Left lung (tissue), 10 donors: ENCODE data around the gene SORCS3. TPM values are rescaled to one million over a fixed set of nuclear protein-coding genes. Genes with fewer than 3 reads are reported as not detected.

Source experiments
- ATAC-seq: fragments of 200-7000 bp; cut with Tn5 transposase; one replicate; pipeline ENCODE4 v1.9.1; 2020; ENCODE audit warnings: moderate library complexity
- DNase-seq, 4 donors: peaks; one replicate each; pipeline ENCODE4 v3.0.0-alpha.2; 2013 to 2020
- H3K27ac ChIP-seq, 2 donors: fragments of 200-600 bp; sonication (generic) in 1 of 2; one replicate each; pipeline versions ENCODE4 v1.5.0 to v1.8.0; 2020 to 2021
- H3K27me3 ChIP-seq, 2 donors: fragments of 200-600 bp; sonication (generic) in 1 of 2; one replicate each; pipeline versions ENCODE4 v1.5.0 to v1.8.0; 2020 to 2021
- H3K36me3 ChIP-seq, 2 donors: fragments of 200-600 bp; sonication (generic) in 1 of 2; one replicate each; pipeline versions ENCODE4 v1.5.0 to v1.8.0; 2020 to 2021
- H3K4me1 ChIP-seq, 2 donors: fragments of 200-600 bp; one replicate each; pipeline ENCODE4 v1.8.0; 2021
- H3K4me3 ChIP-seq, 2 donors: fragments of 200-600 bp; sonication (generic) in 1 of 2; one replicate each; pipeline versions ENCODE4 v1.5.0 to v1.8.0; 2020 to 2021; ENCODE audit warnings: mild to moderate bottlenecking in 1 of 2
- H3K9me3 ChIP-seq, 2 donors: fragments of 200-600 bp; sonication (generic) in 1 of 2; one replicate each; pipeline versions ENCODE4 v1.5.0 to v1.8.0; 2020 to 2021
- intact Hi-C, 2 donors: fragments of 100-400 bp; cut with DNase I; formaldehyde crosslinking; loops; one replicate each; pipeline versions ENCODE4 v1.11.2 to v1.14.2; 2022
- polyA plus RNA-seq, 6 donors: library from polyadenylated mRNA; unstranded; fragments of 120-200 nt; gene quantifications; one replicate each; pipeline ENCODE4 v1.2.1, GENCODE V29; 2013; ENCODE audit not compliant: insufficient read length in 6 of 6
- total RNA-seq, 2 donors: library from RNA; stranded (reverse); fragmentation: NEBNext Ultra II Directional; extraction: Animal tissue kit (Norgen Biotek cat#: 25700); gene quantifications; one replicate each; pipeline ENCODE4 v1.2.1, GENCODE V29; 2021
- TF ChIP-seq, protein P1 (sequence below), 2 donors: fragments of 200-600 bp; sonication (generic) in 1 of 2; IDR thresholded peaks; one replicate each; pipeline versions ENCODE4 v1.5.0 to v1.8.0; 2021; ENCODE audit warnings: antibody characterized with exemption in 2 of 2
- donor health status: DM: no; HTN: yes; CAD: no.
- donor health status: DM: no; HTN: no; CAD: no.

SORCS3 gene
- total and polyA plus RNA-seq, 8 donors, result 0.05 to 0.24 (median 0.06) TPM; not detected in 2

DNA sequence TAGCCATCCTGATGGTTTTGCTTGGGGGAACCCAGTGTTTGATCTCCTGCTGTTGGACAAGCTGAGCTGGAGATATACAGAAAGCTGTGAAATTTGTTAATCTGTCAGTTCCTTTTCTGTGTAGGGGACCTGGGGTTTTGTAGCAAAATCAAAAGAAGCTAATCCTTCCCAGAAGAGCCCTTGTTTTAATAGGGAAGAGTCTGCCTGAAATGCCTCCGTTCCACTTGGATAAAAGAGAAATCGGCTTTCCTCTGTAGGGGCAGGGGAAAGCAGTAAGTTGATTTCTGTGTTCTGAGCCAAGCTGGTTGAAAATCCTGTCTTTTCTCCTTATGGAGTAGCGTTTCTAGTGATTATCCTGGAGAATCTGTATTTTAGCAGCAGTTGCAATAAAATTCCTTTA, 472.6 kb downstream of the SORCS3 start:
- no peak for ATAC-seq

DNA sequence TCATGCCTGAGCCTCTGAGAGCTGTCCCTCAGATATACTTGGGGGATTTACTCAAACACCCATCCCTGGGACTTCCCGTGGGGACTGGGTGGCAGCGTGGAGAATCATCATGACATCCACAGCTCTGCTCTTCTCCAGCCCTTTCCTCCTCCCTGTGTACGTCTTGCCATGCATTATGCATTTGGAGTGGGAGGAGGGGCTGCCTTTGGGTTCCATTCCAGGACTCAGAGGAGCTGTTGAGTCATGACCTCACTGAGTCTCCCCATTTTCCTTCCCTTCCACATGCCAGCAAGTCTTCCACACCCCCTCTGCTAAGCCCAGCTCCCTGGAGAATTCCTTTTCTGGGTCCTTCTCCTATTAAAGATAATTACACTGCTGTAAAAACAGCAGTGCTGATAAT, 480.7 kb downstream of the SORCS3 start:
- DNase-seq (no peak), ATAC-seq (no peak)
- Histone ChIP-seq H3K27ac (no peak overlapping the region), H3K36me3 (no peaks in the 10 kb centered on the region), H3K27me3 (no peaks in the 10 kb centered on the region), H3K9me3 (peaks cover 0 to under 1% of the 10 kb centered on the region in 2 donors), H3K4me1 (no peaks in the 10 kb centered on the region), H3K4me3 (no peak overlapping the region)
- intact Hi-C loops, result no loop called here
- TF ChIP-seq, protein P1, sequence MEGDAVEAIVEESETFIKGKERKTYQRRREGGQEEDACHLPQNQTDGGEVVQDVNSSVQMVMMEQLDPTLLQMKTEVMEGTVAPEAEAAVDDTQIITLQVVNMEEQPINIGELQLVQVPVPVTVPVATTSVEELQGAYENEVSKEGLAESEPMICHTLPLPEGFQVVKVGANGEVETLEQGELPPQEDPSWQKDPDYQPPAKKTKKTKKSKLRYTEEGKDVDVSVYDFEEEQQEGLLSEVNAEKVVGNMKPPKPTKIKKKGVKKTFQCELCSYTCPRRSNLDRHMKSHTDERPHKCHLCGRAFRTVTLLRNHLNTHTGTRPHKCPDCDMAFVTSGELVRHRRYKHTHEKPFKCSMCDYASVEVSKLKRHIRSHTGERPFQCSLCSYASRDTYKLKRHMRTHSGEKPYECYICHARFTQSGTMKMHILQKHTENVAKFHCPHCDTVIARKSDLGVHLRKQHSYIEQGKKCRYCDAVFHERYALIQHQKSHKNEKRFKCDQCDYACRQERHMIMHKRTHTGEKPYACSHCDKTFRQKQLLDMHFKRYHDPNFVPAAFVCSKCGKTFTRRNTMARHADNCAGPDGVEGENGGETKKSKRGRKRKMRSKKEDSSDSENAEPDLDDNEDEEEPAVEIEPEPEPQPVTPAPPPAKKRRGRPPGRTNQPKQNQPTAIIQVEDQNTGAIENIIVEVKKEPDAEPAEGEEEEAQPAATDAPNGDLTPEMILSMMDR (IDR thresholded peaks at IDR 0.05), result no peak

More for the DNA sequence above, 472.6 kb downstream of the SORCS3 start:
- no peak overlapping the region for H3K4me3 ChIP-seq
- intact Hi-C loops, result no loop called here
- no peak for DNase-seq
- H3K9me3 ChIP-seq, result peaks cover 0 to 3% of the 10 kb centered on the region in 2 donors
- no peaks in the 10 kb centered on the region for H3K27me3 ChIP-seq
- H3K27ac ChIP-seq, result no peak overlapping the region
- TF ChIP-seq, protein P1 (IDR thresholded peaks at IDR 0.05), result no peak
- no peaks in the 10 kb centered on the region for H3K4me1 ChIP-seq
- H3K36me3 ChIP-seq, result no peaks in the 10 kb centered on the region

DNA sequence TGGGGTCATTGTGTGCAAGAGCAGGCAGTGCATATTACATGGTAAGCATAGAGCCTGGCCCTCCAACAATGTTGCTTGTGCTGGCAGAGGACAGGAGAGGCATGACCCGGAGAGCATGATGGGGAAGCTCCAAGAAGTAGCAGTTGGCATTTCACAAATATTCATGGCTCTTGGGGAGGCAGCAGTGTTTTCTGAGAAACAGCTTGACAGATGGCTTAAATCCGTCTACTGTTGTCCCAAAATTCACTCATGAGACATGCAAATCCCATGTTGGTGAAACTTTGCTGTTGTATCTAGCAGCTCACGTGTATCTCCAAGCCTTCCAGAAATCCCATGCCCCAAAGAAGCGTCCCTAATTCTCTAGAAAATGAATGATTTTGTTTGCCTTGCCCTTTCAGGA, 487.0 kb downstream of the SORCS3 start:
- H3K27ac ChIP-seq, result no peak overlapping the region
- no peaks in the 10 kb centered on the region for H3K27me3 ChIP-seq
- no peaks in the 10 kb centered on the region for H3K9me3 ChIP-seq
- TF ChIP-seq, protein P1 (IDR thresholded peaks at IDR 0.05), result no peak
- no peak for ATAC-seq
- intact Hi-C loops, result no loop called here
- DNase-seq, result no peak
- no peak overlapping the region for H3K4me3 ChIP-seq
- no peaks in the 10 kb centered on the region for H3K4me1 ChIP-seq
- no peaks in the 10 kb centered on the region for H3K36me3 ChIP-seq

DNA sequence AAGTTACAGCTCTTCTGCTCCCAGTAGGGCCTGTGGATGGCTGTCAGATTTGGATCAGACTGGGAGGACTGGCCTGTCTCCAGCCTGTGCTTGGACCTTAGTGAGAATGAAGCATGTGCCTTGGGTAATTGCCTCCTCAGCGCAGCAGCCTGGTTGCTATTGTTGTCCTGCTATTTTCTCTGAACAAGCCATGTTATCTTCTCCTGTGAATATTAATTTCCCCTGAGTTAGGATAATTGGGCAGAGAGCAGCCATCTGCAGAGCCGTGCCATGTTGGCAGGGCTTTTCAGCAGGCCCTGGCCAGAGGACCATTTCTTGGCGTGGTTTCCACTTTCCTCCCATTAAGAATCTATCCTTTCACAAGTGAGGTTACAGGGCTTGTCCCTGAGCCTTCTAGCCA, 497.3 kb downstream of the SORCS3 start:
- Histone ChIP-seq H3K9me3 (no peaks in the 10 kb centered on the region), H3K4me3 (no peak overlapping the region), H3K27ac (no peak overlapping the region), H3K36me3 (no peaks in the 10 kb centered on the region), H3K27me3 (no peaks in the 10 kb centered on the region), H3K4me1 (no peaks in the 10 kb centered on the region)
- TF ChIP-seq, protein P1 (IDR thresholded peaks at IDR 0.05), result no peak
- ATAC-seq (no peak), DNase-seq (no peak)
- intact Hi-C loops, result no loop called here

DNA sequence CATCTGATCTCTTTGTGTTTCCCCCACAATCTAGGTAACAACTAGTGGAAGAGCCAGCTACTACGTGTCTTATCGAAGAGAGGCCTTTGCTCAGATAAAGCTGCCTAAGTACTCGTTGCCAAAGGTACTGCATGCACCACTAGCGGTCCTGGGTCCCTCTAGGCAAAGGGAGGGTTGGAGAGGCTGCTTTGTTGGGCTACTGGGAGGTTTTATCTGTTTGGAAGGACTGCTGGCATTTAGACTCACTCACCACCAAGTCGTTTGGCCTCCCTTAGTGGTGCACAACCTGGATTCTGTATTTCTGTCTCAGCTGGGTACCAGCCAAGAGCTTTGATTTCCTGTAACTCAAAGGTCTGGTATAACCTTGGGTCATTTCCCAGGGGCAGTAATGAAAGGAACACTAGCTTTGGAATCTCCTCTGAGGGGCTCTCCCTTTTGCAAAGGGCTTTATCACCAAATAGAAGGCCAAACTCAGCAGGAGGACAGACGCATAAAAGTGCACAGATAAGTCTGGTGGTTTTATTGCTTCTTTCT, 498.3 kb downstream of the SORCS3 start:
- ATAC-seq, result no peak

More for the DNA sequence above, 498.3 kb downstream of the SORCS3 start:
- Histone ChIP-seq H3K36me3 (no peaks in the 10 kb centered on the region), H3K4me3 (no peak overlapping the region), H3K27ac (no peak overlapping the region), H3K9me3 (no peaks in the 10 kb centered on the region), H3K4me1 (no peaks in the 10 kb centered on the region), H3K27me3 (no peaks in the 10 kb centered on the region)
- TF ChIP-seq, protein P1 (IDR thresholded peaks at IDR 0.05), result no peak
- intact Hi-C loops, result no loop called here
- DNase-seq, result no peak
